Mesothelial cell of epicardium (in vitro differentiated cells): ENCODE data around the gene SLCO4A1. TPM values are rescaled to one million over a fixed set of nuclear protein-coding genes. Genes with fewer than 3 reads are reported as not detected.

Source experiments
- DNase-seq, 2 experiments: peaks; one replicate each; pipeline ENCODE4 v3.0.0; 2021; ENCODE audit warnings: low spot score in 2 of 2; ENCODE audit not compliant: unreplicated experiment in 2 of 2
- H3K27ac Mint-ChIP-seq: 2 replicates; pipeline ENCODE4 v1.8.0; 2021; ENCODE audit warnings: mixed read lengths
- H3K27me3 Mint-ChIP-seq: 2 replicates; pipeline ENCODE4 v1.8.0; 2021; ENCODE audit warnings: low read depth, mixed read lengths
- H3K36me3 Mint-ChIP-seq: 2 replicates; pipeline ENCODE4 v1.8.0; 2021; ENCODE audit warnings: mixed read lengths
- H3K4me1 Mint-ChIP-seq: 2 replicates; pipeline ENCODE4 v1.8.0; 2021; ENCODE audit warnings: mixed read lengths
- H3K4me3 Mint-ChIP-seq: 2 replicates; pipeline ENCODE4 v1.8.0; 2021; ENCODE audit warnings: mild to moderate bottlenecking, moderate library complexity, mixed read lengths
- H3K9me3 Mint-ChIP-seq: 2 replicates; pipeline ENCODE4 v1.8.0; 2021; ENCODE audit warnings: mixed read lengths
- total RNA-seq: library from RNA; stranded (reverse); gene quantifications from 3 replicates; pipeline ENCODE4 v1.2.1, GENCODE V29; 2021
- TF ChIP-seq, protein P1 (sequence below): fragments of 200-600 bp; sonication (generic); IDR thresholded peaks from one replicate; pipeline ENCODE4 v1.5.0; 2021; ENCODE audit warnings: antibody characterized with exemption; ENCODE audit not compliant: unreplicated experiment

The SLCO4A1 gene
- total RNA-seq, 1 donor from 2014 or later: 3.7 TPM

DNA sequence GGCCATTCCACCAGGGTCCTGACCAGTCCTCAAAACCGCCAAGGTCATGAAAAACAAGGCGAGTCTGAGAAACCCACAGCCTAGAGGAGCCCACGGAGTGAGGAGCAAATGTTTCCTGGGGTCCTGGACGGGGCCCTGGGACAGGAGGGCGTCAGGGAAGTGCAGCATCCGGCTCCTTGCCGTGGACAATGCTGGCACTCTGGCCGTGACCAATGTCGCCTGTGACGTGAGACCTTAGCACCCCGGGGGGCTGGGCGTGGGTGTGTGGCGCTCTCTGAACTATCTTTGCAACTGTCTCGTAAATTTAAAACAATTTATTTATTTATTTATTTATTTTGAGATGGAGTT, 34.1 kb upstream of the SLCO4A1 start:
- no peaks in the 10 kb centered on the region for H3K36me3 Mint-ChIP-seq
- TF ChIP-seq, protein P1, sequence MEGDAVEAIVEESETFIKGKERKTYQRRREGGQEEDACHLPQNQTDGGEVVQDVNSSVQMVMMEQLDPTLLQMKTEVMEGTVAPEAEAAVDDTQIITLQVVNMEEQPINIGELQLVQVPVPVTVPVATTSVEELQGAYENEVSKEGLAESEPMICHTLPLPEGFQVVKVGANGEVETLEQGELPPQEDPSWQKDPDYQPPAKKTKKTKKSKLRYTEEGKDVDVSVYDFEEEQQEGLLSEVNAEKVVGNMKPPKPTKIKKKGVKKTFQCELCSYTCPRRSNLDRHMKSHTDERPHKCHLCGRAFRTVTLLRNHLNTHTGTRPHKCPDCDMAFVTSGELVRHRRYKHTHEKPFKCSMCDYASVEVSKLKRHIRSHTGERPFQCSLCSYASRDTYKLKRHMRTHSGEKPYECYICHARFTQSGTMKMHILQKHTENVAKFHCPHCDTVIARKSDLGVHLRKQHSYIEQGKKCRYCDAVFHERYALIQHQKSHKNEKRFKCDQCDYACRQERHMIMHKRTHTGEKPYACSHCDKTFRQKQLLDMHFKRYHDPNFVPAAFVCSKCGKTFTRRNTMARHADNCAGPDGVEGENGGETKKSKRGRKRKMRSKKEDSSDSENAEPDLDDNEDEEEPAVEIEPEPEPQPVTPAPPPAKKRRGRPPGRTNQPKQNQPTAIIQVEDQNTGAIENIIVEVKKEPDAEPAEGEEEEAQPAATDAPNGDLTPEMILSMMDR: no peak
- DNase-seq: no peak
- H3K9me3 Mint-ChIP-seq: peaks cover 9% of the 10 kb centered on the region
- H3K27me3 Mint-ChIP-seq: peaks cover 23% of the 10 kb centered on the region
- H3K27ac Mint-ChIP-seq: no peak overlapping the region
- peaks cover 8% of the 10 kb centered on the region for H3K4me1 Mint-ChIP-seq
- H3K4me3 Mint-ChIP-seq: no peak overlapping the region

DNA sequence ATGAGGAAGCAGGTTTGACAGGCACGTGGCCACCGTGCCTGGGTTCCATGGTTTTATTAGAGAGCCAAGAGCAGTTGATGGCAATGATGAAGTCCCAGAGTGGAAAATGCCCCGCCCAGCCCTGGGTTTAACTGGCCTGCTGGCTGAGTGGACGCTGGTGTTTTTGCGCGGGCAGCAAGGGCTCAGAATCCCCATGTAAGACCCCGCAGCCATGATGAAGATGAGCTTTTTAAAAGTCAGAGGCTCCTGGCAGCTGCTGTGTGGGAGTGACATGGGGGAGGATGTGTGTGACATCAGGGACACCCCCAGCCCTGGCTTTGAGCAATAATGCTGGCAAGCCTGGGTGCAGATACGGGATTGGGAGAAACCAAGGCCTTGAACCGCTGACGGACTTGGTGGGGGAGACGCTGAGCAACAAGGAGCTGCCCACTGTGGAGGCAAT, 33.0 kb upstream of the SLCO4A1 start:
- H3K9me3 Mint-ChIP-seq: peaks cover 9% of the 10 kb centered on the region
- peaks cover 28% of the 10 kb centered on the region for H3K27me3 Mint-ChIP-seq
- H3K36me3 Mint-ChIP-seq: no peaks in the 10 kb centered on the region
- peaks cover 8% of the 10 kb centered on the region for H3K4me1 Mint-ChIP-seq
- H3K4me3 Mint-ChIP-seq: no peak overlapping the region
- TF ChIP-seq, protein P1: no peak
- H3K27ac Mint-ChIP-seq: no peak overlapping the region
- no peak for DNase-seq

DNA sequence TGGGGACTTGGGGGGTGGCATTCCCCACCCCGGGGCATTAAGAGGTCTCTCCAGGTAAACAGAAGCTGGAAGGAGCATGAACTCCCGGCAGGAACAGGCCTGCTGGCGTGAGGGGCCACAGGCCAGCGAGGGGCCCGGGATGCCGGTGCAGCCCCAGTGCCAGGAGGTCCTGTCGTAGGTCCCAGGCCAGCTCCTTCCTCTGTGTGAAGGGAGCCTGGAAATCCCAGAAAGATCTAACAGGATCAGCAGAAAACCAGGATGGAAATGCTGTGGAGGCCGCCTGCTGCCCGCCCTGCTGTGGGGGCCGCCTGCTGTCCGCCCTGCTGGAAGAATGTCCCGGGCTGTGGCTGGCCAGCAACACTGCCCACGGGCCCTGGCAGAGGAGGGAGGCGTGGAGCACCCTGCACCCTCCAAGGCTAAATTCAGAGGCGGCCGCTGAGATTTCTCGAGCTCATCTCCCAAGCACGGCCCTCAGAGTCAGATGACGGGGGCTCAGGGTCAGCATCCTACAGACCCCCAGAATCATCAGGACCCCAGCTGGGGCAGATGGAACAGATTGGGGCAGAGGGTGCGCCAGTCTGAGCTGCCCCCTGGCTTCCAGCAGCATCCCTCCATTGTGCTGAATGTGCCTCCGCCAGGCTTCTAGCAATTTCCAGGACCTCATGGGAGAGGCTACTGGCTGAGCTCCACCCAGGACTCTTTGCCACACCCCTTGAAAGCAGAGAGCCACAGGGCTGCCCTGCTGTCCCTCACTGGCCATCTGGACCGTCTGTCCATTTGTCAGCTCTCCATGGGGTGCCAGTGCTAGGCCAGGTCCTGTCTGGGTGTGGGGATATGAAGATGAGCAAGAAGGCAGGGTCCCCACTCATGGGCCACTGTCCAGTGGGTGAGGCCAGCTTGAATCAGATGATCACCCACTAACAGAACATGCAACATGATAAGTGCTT, 32.2 kb upstream of the SLCO4A1 start:
- Mint-ChIP-seq H3K4me3 (no peak overlapping the region), H3K9me3 (peaks cover 9% of the 10 kb centered on the region), H3K36me3 (no peaks in the 10 kb centered on the region), H3K4me1 (peaks cover 8% of the 10 kb centered on the region), H3K27me3 (peaks cover 31% of the 10 kb centered on the region), H3K27ac (no peak overlapping the region)
- TF ChIP-seq, protein P1: no peak
- DNase-seq: no peak

DNA sequence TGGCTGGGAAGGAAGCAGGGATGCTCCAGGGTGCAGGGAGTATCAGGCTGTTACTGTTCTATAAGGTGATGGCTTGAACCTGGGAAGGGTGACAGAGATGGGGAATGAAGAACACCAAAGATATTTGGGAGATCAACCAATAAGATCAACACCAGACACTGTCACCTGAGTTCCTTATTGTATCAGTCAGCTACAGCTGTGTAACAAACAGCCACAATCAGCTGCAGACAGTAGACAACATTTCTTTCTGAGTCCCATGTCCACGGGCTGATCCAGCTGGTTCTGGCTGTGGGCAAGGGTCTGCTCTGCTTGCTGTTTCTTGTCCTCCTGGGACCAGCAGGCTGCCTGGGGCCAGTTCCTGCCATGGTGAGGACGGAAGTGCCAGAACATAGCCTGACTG, 31.3 kb upstream of the SLCO4A1 start:
- Mint-ChIP-seq H3K9me3 (peaks cover 9% of the 10 kb centered on the region), H3K36me3 (no peaks in the 10 kb centered on the region), H3K27ac (no peak overlapping the region), H3K4me3 (no peak overlapping the region), H3K27me3 (peaks cover 31% of the 10 kb centered on the region), H3K4me1 (peaks cover 8% of the 10 kb centered on the region)
- TF ChIP-seq, protein P1: no peak
- DNase-seq: no peak

DNA sequence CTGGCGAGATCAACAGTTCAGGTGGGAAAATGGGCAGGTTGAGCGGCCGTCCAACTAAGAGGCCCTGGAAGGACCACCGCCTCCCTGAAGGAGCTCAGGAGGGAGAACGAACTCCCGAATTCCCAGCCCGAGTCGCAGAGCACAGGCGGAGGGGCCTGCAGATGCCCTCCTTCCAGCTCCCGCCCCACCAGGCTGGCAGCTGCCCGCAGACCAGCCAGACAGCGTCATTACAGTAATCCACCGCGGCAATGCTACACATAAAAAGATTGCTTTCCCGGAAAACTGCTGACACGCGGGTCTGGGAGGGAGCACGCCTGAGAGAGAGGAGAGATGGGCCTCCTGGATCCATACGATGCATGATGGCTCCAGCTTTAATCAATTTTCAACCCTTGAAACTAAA, 30.5 kb upstream of the SLCO4A1 start:
- peaks cover 4% of the 10 kb centered on the region for H3K4me1 Mint-ChIP-seq
- peaks cover 27% of the 10 kb centered on the region for H3K27me3 Mint-ChIP-seq
- peaks cover 9% of the 10 kb centered on the region for H3K9me3 Mint-ChIP-seq
- no peaks in the 10 kb centered on the region for H3K36me3 Mint-ChIP-seq
- DNase-seq: no peak
- no peak overlapping the region for H3K4me3 Mint-ChIP-seq
- no peak overlapping the region for H3K27ac Mint-ChIP-seq
- TF ChIP-seq, protein P1: no peak
